WTC11 (cell line): Measurements from ENCODE around the gene LEF1.

Experiments used
- CBFB ChIP-seq: sonication (generic); formaldehyde crosslinking; IDR thresholded peaks from 2 replicates; pipeline ENCODE4 v1.8.1; 2022; ENCODE audit warnings: mild to moderate bottlenecking, low read depth, missing genetic modification reagents
- ETV6 ChIP-seq: sonication (generic); formaldehyde crosslinking; IDR thresholded peaks from 2 replicates; pipeline ENCODE4 v1.8.1; 2022; ENCODE audit warnings: mild to moderate bottlenecking, missing genetic modification reagents
- NFYB ChIP-seq: sonication (generic); formaldehyde crosslinking; conservative IDR thresholded peaks from 2 replicates; pipeline ENCODE4 v1.8.0; 2022; ENCODE audit warnings: low read depth, missing genetic modification reagents
- NR3C1 ChIP-seq: sonication (generic); formaldehyde crosslinking; conservative IDR thresholded peaks from 2 replicates; pipeline ENCODE4 v1.8.1; 2023; ENCODE audit warnings: low read depth, mild to moderate bottlenecking, missing genetic modification reagents
- RELA ChIP-seq: sonication (generic); formaldehyde crosslinking; IDR thresholded peaks from 2 replicates; pipeline ENCODE4 v1.8.1; 2022; ENCODE audit warnings: missing genetic modification reagents, mild to moderate bottlenecking, borderline replicate concordance
- SP1 ChIP-seq: sonication (generic); formaldehyde crosslinking; conservative IDR thresholded peaks from 2 replicates; pipeline ENCODE4 v1.8.1; 2022; ENCODE audit warnings: missing genetic modification reagents
- TF ChIP-seq, protein P1 (sequence below): fragments of 200-600 bp; IDR thresholded peaks from 2 replicates; pipeline ENCODE4 v1.8.0; 2022; ENCODE audit warnings: antibody characterized with exemption

- TF ChIP-seq RELA (no peak), SP1 (CRISPR knock-in tag) (no peak), CBFB (no peak), NR3C1 (CRISPR knock-in tag) (no peak), NFYB (CRISPR knock-in tag) (no peak), ETV6 (no peak)
- TF ChIP-seq, protein P1, sequence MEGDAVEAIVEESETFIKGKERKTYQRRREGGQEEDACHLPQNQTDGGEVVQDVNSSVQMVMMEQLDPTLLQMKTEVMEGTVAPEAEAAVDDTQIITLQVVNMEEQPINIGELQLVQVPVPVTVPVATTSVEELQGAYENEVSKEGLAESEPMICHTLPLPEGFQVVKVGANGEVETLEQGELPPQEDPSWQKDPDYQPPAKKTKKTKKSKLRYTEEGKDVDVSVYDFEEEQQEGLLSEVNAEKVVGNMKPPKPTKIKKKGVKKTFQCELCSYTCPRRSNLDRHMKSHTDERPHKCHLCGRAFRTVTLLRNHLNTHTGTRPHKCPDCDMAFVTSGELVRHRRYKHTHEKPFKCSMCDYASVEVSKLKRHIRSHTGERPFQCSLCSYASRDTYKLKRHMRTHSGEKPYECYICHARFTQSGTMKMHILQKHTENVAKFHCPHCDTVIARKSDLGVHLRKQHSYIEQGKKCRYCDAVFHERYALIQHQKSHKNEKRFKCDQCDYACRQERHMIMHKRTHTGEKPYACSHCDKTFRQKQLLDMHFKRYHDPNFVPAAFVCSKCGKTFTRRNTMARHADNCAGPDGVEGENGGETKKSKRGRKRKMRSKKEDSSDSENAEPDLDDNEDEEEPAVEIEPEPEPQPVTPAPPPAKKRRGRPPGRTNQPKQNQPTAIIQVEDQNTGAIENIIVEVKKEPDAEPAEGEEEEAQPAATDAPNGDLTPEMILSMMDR: no peak
These were observed 120.6 kb downstream of the LEF1 start for GRCh38 chr4:108048157-108048556.
